ENCODE measurements around the gene SIK1.
"Not testable (repeated sequence)": the region's sequence is repeated elsewhere in the genome, so short reads cannot be mapped to it uniquely, and the experiment has no call there.

- TF ChIP-seq CTCF (IDR thresholded peaks at IDR 0.05; ENCODE audit: insufficient read depth, low read length, poor library complexity, severe bottlenecking); EZH2phosphoT487 (conservative IDR thresholded peaks at IDR 0.05; ENCODE audit: low read length): not testable (repeated sequence)
Measured at GRCh38 chr21:43465159-43465558, 38.2 kb upstream of the SIK1 start.

All from SU-DHL-6 (cell line).